CD4-positive, alpha-beta T cell (primary cell): ENCODE results near the gene PPP1CC. TPM values are rescaled to one million over a fixed set of nuclear protein-coding genes. Genes with fewer than 3 reads are reported as not detected.
A peak's percentile ranks its signal among the peaks of the same experiment; 100 is the strongest.

Experiments used
- ATAC-seq: fragments of 200-7000 bp; cut with Tn5 transposase; one replicate; pipeline ENCODE4 v1.10.0; 2022; ENCODE audit warnings: mild to moderate bottlenecking; ENCODE audit not compliant: poor library complexity
- CTCF ChIA-PET: fragments of 350-600 bp; sonication (Branson Sonifier 250); formaldehyde crosslinking; loops from one replicate; lab custom pipeline; 2021; ENCODE audit warnings: antibody characterized with exemption, inconsistent platforms; lab: Charles Lee
- POLR2A ChIA-PET: fragments of 350-600 bp; sonication (Branson Sonifier 250); formaldehyde crosslinking; loops from one replicate; lab custom pipeline; 2021; ENCODE audit warnings: antibody characterized with exemption, inconsistent platforms; lab: Charles Lee
- DNase-seq, 14 experiments: peaks; one replicate each; pipeline ENCODE4 v3.0.0-alpha.2; 2013 to 2020; ENCODE audit warnings: mixed read lengths in 2 of 14
- H3K27ac ChIP-seq, 2 donors: one replicate each; pipeline versions ENCODE4 v1.5.1 to v1.7.0; 2013; ENCODE audit warnings: low read length in 2 of 2, low read depth in 1 of 2, mild to moderate bottlenecking in 1 of 2
- H3K27me3 ChIP-seq, 2 experiments: 1 replicate in 1 of 2; 2 replicates in 1 of 2; pipeline versions ENCODE4 v1.6.1 to v1.7.0; 2013; ENCODE audit warnings: low read length in 2 of 2, control low read depth in 1 of 2, mild to moderate bottlenecking in 1 of 2, moderate library complexity in 1 of 2; ENCODE audit not compliant: insufficient read depth in 2 of 2, control insufficient read depth in 1 of 2
- H3K36me3 ChIP-seq: one replicate; pipeline ENCODE4 v1.6.1; 2013; ENCODE audit warnings: low read length, control low read depth; ENCODE audit not compliant: insufficient read depth
- H3K4me1 ChIP-seq: one replicate; pipeline ENCODE4 v1.6.1; 2013; ENCODE audit warnings: low read length, control low read depth; ENCODE audit not compliant: insufficient read depth
- H3K4me3 ChIP-seq: one replicate; pipeline ENCODE4 v1.5.1; 2013; ENCODE audit warnings: mild to moderate bottlenecking, low read length, moderate library complexity
- H3K9me3 ChIP-seq, 2 experiments: 1 replicate in 1 of 2; 2 replicates in 1 of 2; pipeline versions ENCODE4 v1.6.1 to v1.7.0; 2013; ENCODE audit warnings: low read length in 2 of 2, mild to moderate bottlenecking in 2 of 2, control low read depth in 1 of 2, moderate library complexity in 1 of 2; ENCODE audit not compliant: control insufficient read depth in 1 of 2, insufficient read depth in 1 of 2
- H3K27ac Mint-ChIP-seq: one replicate; pipeline ENCODE4 v1.8.0; 2020; ENCODE audit warnings: mixed read lengths
- H3K27me3 Mint-ChIP-seq: one replicate; pipeline ENCODE4 v1.8.0; 2021; ENCODE audit warnings: mixed read lengths
- H3K36me3 Mint-ChIP-seq: one replicate; pipeline ENCODE4 v1.8.0; 2021; ENCODE audit warnings: low read depth, mixed read lengths
- H3K4me1 Mint-ChIP-seq: one replicate; pipeline ENCODE4 v1.8.0; 2021; ENCODE audit warnings: low read depth, mixed read lengths
- H3K4me3 Mint-ChIP-seq: one replicate; pipeline ENCODE4 v1.8.0; 2020; ENCODE audit warnings: mild to moderate bottlenecking, mixed read lengths
- H3K9me3 Mint-ChIP-seq: one replicate; pipeline ENCODE4 v1.8.0; 2020; ENCODE audit warnings: mixed read lengths
- intact Hi-C, 2 experiments: fragments of 100-400 bp; cut with DNase I in 1 of 2; cut with micrococcal nuclease in 1 of 2; formaldehyde crosslinking; loops; one replicate each; pipeline versions ENCODE4 v1.15.1 to v1.9.0; 2023 to 2025; cut with DNase I, micrococcal nuclease
- total RNA-seq, 174 experiments: library from RNA in 2 of 174; stranded (reverse) in 2 of 174; gene quantifications; one replicate each; pipeline ENCODE4 v1.2.3 and lab custom pipeline; 2021 to 2026
- TF ChIP-seq, protein P1 (sequence below): fragments of 200-600 bp; IDR thresholded peaks from one replicate; pipeline ENCODE4 v1.8.0; 2022; ENCODE audit warnings: antibody characterized with exemption, mild to moderate bottlenecking

Gene PPP1CC
- total RNA-seq, 2 experiments from 2014 or later: 146 to 150 TPM

DNA sequence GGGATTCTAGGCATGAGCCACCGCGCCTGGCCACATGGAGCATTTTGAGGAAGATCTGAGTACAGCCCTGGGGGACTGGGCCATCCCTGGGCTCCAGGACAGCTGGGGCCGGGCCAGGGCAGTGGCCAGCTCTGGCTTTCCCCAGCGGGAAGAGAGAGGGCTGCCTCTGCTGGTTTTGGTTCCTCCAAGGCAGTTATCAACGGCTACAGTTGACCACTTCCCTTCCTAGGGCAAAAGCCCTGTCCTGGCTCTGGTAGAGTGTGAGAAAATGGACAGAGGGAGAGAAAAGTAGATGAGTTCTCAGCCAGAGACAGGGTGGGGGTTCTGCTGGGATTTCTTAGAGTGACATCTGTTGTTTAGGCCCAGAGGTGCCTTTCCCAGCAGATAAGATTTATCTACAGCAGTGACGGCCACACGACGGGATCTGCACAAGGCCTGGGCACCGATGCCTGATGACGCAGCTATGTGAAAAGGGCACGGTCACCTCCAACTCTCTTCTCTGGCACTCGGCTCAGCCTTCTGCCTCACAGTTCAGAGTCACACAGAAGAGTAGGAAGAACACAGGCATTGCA is 48.3 kb downstream of the PPP1CC start:
- no peaks in the 10 kb centered on the region for H3K9me3 ChIP-seq
- CTCF ChIA-PET: no interaction called here
- no peaks in the 10 kb centered on the region for H3K36me3 ChIP-seq
- peaks cover 36% of the 10 kb centered on the region for H3K4me1 Mint-ChIP-seq
- no peaks in the 10 kb centered on the region for H3K9me3 Mint-ChIP-seq
- no peak overlapping the region for H3K27ac Mint-ChIP-seq
- no peak overlapping the region for H3K4me3 Mint-ChIP-seq
- POLR2A ChIA-PET: no interaction called here
- TF ChIP-seq, protein P1, sequence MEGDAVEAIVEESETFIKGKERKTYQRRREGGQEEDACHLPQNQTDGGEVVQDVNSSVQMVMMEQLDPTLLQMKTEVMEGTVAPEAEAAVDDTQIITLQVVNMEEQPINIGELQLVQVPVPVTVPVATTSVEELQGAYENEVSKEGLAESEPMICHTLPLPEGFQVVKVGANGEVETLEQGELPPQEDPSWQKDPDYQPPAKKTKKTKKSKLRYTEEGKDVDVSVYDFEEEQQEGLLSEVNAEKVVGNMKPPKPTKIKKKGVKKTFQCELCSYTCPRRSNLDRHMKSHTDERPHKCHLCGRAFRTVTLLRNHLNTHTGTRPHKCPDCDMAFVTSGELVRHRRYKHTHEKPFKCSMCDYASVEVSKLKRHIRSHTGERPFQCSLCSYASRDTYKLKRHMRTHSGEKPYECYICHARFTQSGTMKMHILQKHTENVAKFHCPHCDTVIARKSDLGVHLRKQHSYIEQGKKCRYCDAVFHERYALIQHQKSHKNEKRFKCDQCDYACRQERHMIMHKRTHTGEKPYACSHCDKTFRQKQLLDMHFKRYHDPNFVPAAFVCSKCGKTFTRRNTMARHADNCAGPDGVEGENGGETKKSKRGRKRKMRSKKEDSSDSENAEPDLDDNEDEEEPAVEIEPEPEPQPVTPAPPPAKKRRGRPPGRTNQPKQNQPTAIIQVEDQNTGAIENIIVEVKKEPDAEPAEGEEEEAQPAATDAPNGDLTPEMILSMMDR: no peak
- no peak overlapping the region for H3K4me3 ChIP-seq
- no peaks in the 10 kb centered on the region for H3K27me3 ChIP-seq
- H3K27me3 Mint-ChIP-seq: no peaks in the 10 kb centered on the region
- peaks cover 5% of the 10 kb centered on the region for H3K36me3 Mint-ChIP-seq
- H3K27ac ChIP-seq: no peak overlapping the region
- no peak for ATAC-seq
- DNase-seq: peak in 2 of 14 experiments; percentile 45 to 53
- H3K4me1 ChIP-seq: peaks cover 21% of the 10 kb centered on the region
- intact Hi-C loops: no loop called here

DNA sequence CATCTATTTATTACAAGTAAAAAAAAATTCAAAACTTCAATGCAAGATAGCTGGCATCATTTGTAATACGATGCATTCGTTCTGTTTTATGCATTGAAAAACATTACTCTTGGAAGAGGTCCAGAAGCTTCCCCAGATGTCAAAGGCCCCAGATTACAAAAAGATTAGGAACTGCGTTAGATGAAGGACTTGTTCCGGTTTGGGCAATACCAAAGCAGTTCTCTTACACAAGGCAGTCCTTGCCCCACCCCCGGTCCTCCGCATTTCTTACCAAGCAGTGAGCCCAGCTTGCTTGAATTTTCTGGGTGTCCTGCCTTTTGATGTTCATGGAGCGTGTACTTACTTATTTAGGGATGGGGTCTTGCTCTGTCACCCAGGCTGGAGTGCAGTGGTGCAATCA is 49.0 kb downstream of the PPP1CC start:
- no peaks in the 10 kb centered on the region for H3K36me3 ChIP-seq
- ChIA-PET CTCF (no interaction called here), POLR2A (interaction anchor here (1.2 kb wide), 2 partner anchors 80 to 225 kb away, joined by 3 read pairs; partner anchors contain the start of gene FAM216A)
- intact Hi-C loops: no loop called here
- Mint-ChIP-seq H3K4me3 (peak overlapping the region; percentile 43), H3K36me3 (peaks cover 6% of the 10 kb centered on the region), H3K9me3 (no peaks in the 10 kb centered on the region), H3K4me1 (peaks cover 38% of the 10 kb centered on the region), H3K27me3 (no peaks in the 10 kb centered on the region), H3K27ac (no peak overlapping the region)
- no peak for ATAC-seq
- no peak overlapping the region for H3K27ac ChIP-seq
- no peaks in the 10 kb centered on the region for H3K9me3 ChIP-seq
- peak in 3 of 14 experiments; percentile 17 to 49 (median 46) for DNase-seq
- no peaks in the 10 kb centered on the region for H3K27me3 ChIP-seq
- TF ChIP-seq, protein P1: no peak
- H3K4me1 ChIP-seq: peaks cover 23% of the 10 kb centered on the region
- H3K4me3 ChIP-seq: no peak overlapping the region

DNA sequence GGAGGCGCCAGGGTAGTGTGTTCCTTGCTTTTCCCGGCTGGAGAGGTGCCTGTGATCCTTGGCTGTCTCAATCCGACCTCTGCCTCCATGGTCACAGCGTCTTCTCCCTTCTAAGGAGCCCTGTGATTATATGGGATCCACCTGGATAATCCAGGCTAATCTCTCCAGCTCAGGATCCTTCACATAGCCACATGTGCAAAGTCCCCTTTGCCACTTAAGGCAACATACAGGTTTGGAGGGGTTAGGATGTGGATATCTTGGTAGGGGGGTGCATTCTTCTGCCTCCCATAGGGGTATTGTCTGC is 52.6 kb downstream of the PPP1CC start:
- peak overlapping the region; percentile 74 for H3K27ac Mint-ChIP-seq
- H3K27me3 Mint-ChIP-seq: no peaks in the 10 kb centered on the region
- Histone ChIP-seq H3K36me3 (peaks cover 3% of the 10 kb centered on the region), H3K9me3 (no peaks in the 10 kb centered on the region), H3K27me3 (no peaks in the 10 kb centered on the region), H3K4me1 (peaks cover 32% of the 10 kb centered on the region), H3K27ac (peak overlapping the region; percentile 44 to 50), H3K4me3 (peak overlapping the region; percentile 76)
- intact Hi-C loops: no loop called here
- H3K36me3 Mint-ChIP-seq: peaks cover 25% of the 10 kb centered on the region
- no peak for DNase-seq
- TF ChIP-seq, protein P1: no peak
- POLR2A ChIA-PET: interaction anchor here (0.5 to 1.5 kb wide), 10 partner anchors 11 to 292 kb away, joined by 3 to 10 read pairs (median 3); partner anchors contain the start of genes ARPC3, FAM216A, GPN3 and PPP1CC
- H3K9me3 Mint-ChIP-seq: no peaks in the 10 kb centered on the region
- CTCF ChIA-PET: interaction anchor here (1.8 kb wide), 1 partner anchor 240 kb away, joined by 4 read pairs; the partner anchor contains the start of gene ARPC3
- ATAC-seq: no peak
- peaks cover 56% of the 10 kb centered on the region for H3K4me1 Mint-ChIP-seq
- H3K4me3 Mint-ChIP-seq: peak overlapping the region; percentile 90
